Caki2 (cell line): ENCODE results near the gene ARMC2. TPM values are rescaled to one million over a fixed set of nuclear protein-coding genes. Genes with fewer than 3 reads are reported as not detected.
"Not testable (repeated sequence)": the region's sequence is repeated elsewhere in the genome, so short reads cannot be mapped to it uniquely, and the experiment has no call there.

ENCODE experiments used
- DNase-seq: peaks from one replicate; pipeline ENCODE4 v3.0.0-alpha.2; 2015; ENCODE audit warnings: low read depth
- in situ Hi-C: cut with HindIII; loops from 2 replicates; pipeline ENCODE4 v1.10.0; 2016; ENCODE audit warnings: low sequenced_read_pairs, low pct_unique_long_range_greater_than_20kb, mixed read lengths
- total RNA-seq: library from RNA; depleted of rRNA; stranded (reverse); fragments of >200 nt; shearing (Covaris generic); gene quantifications from 2 replicates; pipeline ENCODE4 v1.2.3, GENCODE V29; 2014; ENCODE audit warnings: low replicate concordance

ARMC2 gene
- total RNA-seq, 1 experiment from 2014 or later: 0.17 TPM

DNA sequence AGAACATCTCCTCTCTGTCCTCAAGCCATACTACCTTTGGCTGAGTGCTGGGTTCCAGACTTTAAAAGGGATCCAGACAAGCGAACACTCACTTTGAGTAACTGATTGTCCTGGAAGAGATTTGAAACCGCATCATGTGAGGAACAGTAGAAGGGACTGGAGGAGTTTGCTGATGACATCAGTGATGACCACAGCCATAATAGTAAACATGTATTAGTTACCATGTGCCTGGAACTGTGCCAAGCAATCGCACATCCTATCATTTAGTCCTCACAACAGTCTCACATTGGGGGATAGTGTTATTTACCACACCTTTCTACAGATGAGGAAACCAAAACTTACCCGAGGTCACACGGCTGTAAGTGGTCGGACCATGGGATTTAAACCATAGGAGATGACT, 39.8 kb downstream of the ARMC2 start:
- no peak for DNase-seq
- in situ Hi-C loops: no loop called here

DNA sequence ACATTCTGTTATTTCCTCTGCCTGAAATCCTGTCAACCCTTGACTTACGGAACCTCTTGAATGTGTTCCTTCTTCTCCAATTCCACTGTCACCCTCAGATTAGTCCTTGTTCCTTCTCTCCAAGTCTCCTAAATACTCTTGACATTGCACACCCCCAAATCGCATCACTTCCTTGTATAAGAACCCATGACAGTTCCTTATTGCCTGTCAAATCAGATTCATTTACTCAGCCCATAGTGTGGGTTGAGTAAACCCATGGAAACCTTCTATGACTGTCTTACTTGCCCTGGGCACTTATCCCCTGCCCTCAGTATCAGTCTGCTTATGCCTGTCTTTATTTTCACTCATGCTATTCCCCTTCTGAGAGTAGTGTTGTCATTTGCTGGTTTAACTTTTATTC, 40.5 kb downstream of the ARMC2 start:
- no peak for DNase-seq
- in situ Hi-C loops: no loop called here

DNA sequence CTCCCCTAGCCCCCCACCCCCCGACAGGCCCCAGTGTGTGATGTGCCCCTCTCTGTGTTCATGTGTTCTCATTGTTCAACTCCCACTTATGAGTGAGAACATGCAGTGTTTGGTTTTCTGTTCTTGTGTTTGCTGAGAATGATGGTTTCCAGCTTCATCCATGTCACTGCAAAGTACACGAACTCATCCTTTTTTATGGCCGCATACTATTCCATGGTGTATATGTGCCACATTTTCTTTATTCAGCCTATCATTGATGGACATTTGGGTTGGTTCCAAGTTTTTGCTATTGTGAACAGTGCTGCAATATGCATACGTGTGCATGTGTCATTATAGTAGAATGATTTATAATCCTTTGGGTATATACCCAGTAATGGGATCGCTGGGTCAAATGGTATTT, 42.7 kb downstream of the ARMC2 start:
- DNase-seq, in situ Hi-C loops: not testable (repeated sequence)

- in situ Hi-C loops: no loop called here
- no peak for DNase-seq
Observed at GRCh38 chr6:108895571-108895970, 47.3 kb downstream of the ARMC2 start.

DNA sequence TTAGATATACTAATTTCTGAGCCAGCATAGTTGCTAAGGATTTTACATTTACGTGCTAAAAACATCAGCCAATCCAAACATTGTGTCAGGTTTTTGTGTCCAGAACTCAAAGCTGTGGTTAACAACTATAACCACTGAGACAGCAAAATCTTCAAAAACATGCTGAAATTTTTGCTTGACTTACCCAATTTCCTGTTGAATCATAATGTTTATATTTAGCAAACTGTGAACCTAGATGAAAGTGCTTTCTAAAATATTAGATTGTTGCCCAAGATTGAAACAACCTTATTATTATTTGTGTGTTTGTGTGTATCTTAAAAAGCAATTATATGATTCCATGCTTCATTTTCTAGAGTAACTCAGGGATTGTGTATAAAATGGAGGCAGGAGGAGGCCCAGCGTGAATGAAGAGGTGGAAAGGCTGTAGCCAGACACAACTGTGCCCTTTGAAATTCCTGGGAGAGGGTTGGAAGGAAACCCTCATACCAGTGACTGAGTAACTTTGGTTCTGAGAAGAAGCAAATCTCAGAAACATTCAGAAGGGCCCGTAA, 48.0 kb downstream of the ARMC2 start:
- in situ Hi-C loops: no loop called here
- DNase-seq: no peak

DNA sequence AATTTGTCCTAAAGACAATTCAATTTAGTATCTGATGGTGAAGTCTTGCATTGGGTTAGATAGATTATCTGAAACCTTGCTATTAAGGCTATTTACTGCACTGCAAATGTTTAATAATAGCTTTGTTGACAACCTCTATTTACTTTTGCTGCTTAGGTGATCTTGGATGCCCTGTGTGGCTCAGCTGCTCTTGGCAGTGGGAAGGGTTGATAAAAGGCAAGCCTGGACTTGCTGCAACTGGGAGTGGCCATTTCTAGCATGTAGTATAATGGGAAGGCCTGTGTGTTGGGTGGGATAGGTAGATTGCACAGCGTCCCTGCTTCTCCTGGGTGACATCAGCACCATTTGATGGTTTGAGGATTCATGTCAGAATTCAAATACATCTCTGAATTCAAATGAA, 49.1 kb downstream of the ARMC2 start:
- peak; percentile 5 for DNase-seq
- in situ Hi-C loops: no loop called here

DNA sequence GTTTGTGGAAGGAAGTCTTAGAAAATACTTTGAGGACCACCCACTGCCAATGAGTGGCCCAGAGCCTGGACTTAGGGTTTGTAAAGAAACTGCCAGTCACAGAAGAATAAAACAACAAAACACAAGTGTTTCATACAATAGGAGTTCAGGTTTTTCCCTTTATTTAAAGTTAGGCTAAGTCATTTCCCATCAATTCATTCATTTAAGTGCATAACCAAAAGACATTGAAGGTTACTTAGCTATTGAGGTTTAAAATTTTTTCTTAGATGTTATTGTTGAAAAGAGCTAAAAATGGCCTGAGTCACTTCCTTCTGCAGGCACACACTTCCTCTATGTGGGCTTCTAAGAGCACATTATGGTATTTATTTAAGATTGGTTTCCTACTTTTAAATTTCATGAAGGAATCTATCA, 54.2 kb downstream of the ARMC2 start:
- no peak for DNase-seq
- in situ Hi-C loops: no loop called here

GRCh38 chr6:108903796-108904195, 55.6 kb downstream of the ARMC2 start:
- no peak for DNase-seq
- in situ Hi-C loops: no loop called here

GRCh38 chr6:108904741-108905140, 56.5 kb downstream of the ARMC2 start:
- DNase-seq: no peak
- in situ Hi-C loops: no loop called here

DNA sequence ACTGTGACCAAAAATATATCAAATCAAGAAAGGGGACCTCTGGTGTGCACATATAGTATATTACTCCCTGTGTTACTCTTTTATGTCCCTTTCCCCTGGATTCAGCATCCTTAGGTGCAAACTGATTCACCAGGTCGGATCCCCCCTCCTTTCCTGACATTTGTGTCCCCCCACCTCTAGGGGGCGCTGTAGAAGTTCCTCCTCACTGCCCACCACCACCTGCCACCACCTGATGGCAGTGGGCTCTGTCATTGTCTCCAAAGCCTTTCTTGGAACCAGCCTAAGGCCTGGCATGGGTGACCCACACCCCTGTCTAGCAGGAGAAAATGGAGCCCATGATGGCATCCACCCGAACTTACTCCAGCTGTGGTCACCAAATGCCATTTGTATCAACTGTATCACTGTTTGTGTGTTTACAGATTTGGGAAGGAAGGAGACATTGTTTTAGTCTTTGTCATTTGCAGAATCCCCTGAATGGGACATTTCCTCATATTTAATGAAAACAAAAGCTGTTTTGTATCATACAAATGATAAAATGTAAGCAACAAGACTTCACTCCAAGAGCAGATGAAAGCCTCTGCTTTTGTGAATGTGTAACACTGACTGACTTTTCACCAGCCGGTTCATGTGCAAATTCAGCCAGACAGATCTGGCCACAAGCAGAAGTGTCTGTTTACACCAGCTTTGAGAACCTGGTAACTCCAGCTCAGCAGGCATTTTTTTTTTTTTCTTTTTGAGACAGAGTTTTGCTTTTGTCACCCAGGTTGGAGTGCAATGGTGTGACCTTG, 66.2 kb downstream of the ARMC2 start:
- in situ Hi-C loops: no loop called here
- DNase-seq: no peak

DNA sequence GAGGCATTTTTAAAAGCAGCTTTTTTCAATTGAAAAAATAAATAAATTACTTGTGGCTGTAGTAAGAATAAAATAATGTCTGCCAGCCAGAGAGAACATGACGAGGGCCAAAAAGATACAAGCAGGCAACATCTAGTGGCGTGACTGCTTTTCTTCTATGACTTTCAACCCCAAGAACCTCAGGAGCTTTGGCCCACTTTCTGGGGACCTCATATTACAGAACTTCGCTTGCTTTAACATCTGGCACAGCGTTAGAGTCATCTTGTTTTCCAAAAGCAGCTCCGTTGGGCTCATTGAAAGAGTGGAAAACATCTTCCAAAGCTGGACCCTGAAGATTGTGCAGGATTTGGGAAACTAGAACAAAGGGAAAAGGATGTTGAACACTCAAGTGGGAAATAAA, 67.0 kb downstream of the ARMC2 start:
- no peak for DNase-seq
- in situ Hi-C loops: no loop called here

DNA sequence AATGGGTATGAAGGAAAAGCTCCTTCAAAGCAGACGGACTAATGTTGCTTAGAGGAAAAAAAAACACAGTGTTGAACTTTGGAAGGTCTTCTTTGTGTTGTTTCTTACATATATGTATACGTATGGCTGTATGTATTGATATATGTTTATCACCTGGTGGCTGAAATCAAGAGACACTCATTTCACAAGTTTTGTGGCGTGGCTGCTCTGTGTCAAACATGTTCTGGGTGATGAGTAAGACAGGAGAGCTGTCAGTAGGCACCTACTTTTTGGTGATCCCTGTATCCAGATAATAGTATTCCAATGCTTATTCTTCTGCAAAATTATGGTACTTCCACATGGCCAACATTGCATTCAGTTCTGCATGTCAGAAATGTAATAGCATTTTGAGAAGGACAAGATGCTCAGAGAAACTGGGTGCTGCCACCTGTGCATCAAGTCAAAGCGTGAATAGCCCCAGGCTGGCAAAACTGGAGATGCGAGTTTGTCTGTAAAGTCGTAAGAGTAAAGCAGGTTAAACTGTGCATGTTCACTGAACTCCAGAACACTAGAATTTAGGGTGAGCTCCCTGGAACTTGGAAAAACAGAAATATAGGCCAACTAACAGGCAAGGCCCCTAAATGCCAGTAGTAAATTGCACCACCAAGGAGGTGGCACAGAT, 67.9 kb downstream of the ARMC2 start:
- no peak for DNase-seq
- in situ Hi-C loops: no loop called here

DNA sequence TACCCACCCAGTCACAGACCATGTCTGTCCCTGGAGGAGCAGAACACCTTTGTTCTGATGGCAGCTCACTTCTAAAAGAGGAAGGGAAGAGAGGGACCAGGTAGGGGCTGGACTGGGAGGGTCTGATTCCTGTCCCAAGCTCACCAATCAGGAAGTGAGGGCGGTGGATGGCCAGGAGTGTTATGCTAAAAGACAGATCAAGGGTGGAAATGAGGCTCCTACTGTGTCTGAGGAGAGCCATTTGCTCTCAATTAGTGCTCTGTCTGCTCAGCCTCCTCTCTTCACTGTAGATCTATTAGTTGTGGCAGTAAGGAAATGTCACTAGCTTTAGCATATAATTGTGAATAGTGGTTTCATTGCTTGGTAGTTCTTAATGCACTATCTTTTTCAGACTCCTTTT, 72.5 kb downstream of the ARMC2 start:
- DNase-seq: no peak
- in situ Hi-C loops: no loop called here

GRCh38 chr6:108921547-108922361, 73.5 kb downstream of the ARMC2 start:
- in situ Hi-C loops: no loop called here
- DNase-seq: no peak

DNA sequence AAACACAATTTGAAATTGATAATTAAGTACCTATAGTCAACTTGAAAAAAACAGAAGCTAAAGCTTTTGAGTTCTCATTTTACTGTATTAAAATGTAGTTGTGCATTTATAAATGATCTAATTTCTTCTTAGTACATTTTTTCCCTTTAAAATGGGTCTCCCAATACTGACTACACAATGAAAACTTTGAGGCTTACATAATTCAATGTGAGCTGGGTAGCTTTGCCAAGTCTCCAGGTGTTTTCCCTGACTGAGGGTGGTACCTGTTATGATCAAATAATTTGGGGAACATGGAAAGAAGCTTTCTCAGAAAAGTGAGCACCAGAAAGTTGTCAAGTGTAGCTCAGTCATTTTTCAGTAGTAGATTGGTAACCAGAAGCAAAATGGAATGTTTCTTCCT, 74.3 kb downstream of the ARMC2 start:
- DNase-seq: no peak
- in situ Hi-C loops: no loop called here

DNA sequence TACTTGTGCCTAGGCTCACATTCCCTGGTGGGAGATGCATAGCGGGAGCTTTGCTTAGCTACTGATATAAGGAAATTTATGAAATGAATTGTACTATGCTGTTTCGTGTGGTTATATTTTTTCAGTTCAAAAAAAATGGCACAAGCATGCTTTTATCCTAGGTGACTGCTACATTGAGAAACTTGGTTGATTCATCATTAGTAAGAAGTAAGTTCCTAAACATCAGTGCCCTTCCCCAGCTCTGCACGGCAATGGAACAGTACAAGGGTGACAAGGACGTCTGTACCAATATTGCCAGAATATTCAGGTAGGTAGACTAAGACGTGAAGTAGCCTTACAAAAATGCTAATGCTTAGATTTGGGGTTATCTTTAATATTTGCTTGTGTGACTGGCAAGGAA, 79.7 kb downstream of the ARMC2 start:
- in situ Hi-C loops: no loop called here
- DNase-seq: no peak

DNA sequence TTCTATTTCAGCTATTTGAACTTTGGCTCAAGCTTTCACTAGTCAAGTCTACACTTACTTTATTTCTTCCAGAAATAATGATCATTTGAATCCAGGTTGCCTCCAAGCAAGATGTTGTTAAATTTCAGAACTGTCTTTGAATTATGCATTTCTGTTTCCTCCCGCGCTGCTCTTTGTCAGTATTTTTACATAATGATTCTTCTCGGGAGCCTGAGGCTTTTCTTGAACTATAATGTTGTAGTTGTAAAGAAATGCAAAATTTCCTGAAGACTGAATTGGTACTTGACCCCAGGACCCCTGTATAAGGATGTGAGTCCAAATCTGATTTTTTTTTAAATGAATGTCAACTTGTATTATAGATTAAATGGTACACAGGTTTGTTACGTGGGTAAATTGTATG, 80.4 kb downstream of the ARMC2 start:
- DNase-seq: no peak
- in situ Hi-C loops: no loop called here

DNA sequence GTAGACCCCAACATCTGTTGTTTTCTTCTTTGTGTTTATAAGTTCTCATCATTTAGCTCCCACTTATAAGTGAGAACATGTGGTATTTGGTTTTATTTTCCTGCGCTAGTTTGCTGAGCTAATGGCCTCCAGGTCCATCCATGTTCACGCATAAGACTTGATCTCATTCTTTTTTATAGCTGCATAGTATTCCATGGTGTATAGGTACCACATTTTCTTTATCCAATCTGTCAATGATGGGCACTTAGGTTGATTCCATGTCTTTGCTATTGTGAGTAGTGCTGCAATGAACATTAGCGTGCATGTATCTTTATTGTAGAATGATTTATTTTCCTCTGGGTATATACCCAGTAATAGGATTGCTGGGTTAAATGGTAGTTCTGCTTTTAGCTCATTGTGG, 82.9 kb downstream of the ARMC2 start:
- DNase-seq, in situ Hi-C loops: not testable (repeated sequence)

DNA sequence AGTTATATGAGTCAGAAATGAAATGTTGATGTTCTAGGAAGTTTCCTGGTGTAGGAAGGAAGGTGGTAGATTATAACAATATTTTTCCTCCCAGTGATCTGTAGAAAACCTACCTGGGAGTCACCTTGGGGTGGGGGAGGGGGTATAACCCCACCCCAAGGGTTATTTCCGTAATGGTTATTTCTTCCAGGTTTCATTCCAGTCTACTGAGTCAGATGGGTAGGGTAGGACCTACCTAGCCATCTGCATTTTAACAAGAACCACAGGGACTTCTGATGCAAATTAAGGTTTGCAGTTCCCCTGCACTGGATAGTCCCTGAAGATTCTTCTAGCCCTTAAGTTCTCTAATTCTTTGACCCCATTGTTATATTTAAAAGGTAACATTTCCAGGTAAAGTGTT, 88.9 kb downstream of the ARMC2 start:
- in situ Hi-C loops: no loop called here
- no peak for DNase-seq
